Measurements from ENCODE around the gene ASPG. TPM values are rescaled to one million over a fixed set of nuclear protein-coding genes. Genes with fewer than 3 reads are reported as not detected.

Gene ASPG
- total RNA-seq, 1 experiment from 2014 or later, result 0.51 TPM

GRCh38 chr14:104094056-104094708 lies 8.7 kb downstream of the ASPG start:
- no peaks in the 10 kb centered on the region for H3K27me3 ChIP-seq
- no peak overlapping the region for H3K4me3 ChIP-seq
- peaks cover 25% of the 10 kb centered on the region for H3K4me1 ChIP-seq
- H3K36me3 ChIP-seq, result no peaks in the 10 kb centered on the region
- no peak overlapping the region for H3K27ac ChIP-seq
- DNase-seq, result no peak
- H3K9me3 ChIP-seq (replicated peaks), result 0 out of 2 replicates have a peak, but pooled peaks cover 4% of the 10 kb centered on the region

DNA sequence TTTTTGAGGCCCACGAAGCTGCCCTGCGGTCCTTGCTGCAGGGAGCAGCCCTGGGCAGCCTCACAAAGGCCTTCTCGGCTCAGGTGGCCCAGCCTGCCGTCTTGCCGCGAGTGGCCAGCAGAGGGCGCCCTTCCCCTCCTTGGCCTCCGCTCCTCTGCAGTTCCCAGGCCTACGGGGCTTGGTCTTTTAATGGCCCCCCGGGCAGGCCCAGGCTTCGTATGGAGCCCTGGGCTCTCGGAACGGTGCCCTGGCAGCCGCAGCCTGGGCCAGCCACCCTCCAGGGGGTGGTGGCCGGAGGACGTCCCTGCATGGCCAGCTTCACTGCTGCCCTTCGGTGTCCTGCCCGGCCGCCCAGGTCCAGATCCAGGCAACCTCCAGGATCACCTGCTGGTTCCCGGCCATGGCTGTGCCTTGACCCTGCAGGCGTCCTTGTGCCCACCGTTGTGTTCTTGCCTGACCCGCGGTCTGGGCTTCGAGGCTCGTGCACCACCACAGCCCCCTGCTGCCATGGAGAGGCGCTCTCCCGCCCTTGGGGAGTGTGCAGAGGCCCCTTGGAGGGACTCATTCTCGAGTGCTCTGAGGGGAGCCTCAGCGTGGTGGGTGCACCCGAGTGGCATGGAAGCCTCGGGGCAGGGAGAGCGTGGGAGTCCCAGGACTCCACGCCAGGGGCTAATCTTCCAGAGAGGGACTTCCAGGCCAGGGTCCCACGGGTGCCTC lies 9.4 kb downstream of the ASPG start:
- no peaks in the 10 kb centered on the region for H3K36me3 ChIP-seq
- peaks cover 32% of the 10 kb centered on the region for H3K4me1 ChIP-seq
- DNase-seq, result peak; percentile 62 to 78
- 0 out of 2 replicates have a peak, but pooled peaks cover 4% of the 10 kb centered on the region for H3K9me3 ChIP-seq (replicated peaks)
- no peak overlapping the region for H3K27ac ChIP-seq
- H3K4me3 ChIP-seq, result no peak overlapping the region
- no peaks in the 10 kb centered on the region for H3K27me3 ChIP-seq

- Histone ChIP-seq H3K27me3 (no peaks in the 10 kb centered on the region), H3K36me3 (no peaks in the 10 kb centered on the region), H3K27ac (no peak overlapping the region), H3K4me1 (peaks cover 28% of the 10 kb centered on the region), H3K4me3 (no peak overlapping the region), H3K9me3 (replicated peaks) (no peaks in the 10 kb centered on the region)
- DNase-seq, result no peak
Observed at GRCh38 chr14:104095426-104096310, 10.2 kb downstream of the ASPG start.

- no peak for DNase-seq
- no peaks in the 10 kb centered on the region for H3K36me3 ChIP-seq
- no peak overlapping the region for H3K27ac ChIP-seq
- no peaks in the 10 kb centered on the region for H3K9me3 ChIP-seq (replicated peaks)
- H3K4me3 ChIP-seq, result no peak overlapping the region
- peaks cover 23% of the 10 kb centered on the region for H3K4me1 ChIP-seq
- H3K27me3 ChIP-seq, result no peaks in the 10 kb centered on the region
Observed at GRCh38 chr14:104096318-104096717, 10.8 kb downstream of the ASPG start.

GRCh38 chr14:104096751-104097700 lies 11.5 kb downstream of the ASPG start:
- no peak overlapping the region for H3K27ac ChIP-seq
- no peak overlapping the region for H3K4me3 ChIP-seq
- no peaks in the 10 kb centered on the region for H3K27me3 ChIP-seq
- H3K9me3 ChIP-seq (replicated peaks), result no peaks in the 10 kb centered on the region
- H3K4me1 ChIP-seq, result peaks cover 19% of the 10 kb centered on the region
- H3K36me3 ChIP-seq, result no peaks in the 10 kb centered on the region
- DNase-seq, result no peak

GRCh38 chr14:104098272-104099095 lies 13.0 kb downstream of the ASPG start:
- H3K27me3 ChIP-seq, result peaks cover 2% of the 10 kb centered on the region; the same call in 1 of the 2 replicates
- DNase-seq, result no peak
- H3K36me3 ChIP-seq, result no peaks in the 10 kb centered on the region
- H3K4me3 ChIP-seq, result no peak overlapping the region
- H3K9me3 ChIP-seq (replicated peaks), result no peaks in the 10 kb centered on the region
- peaks cover 11% of the 10 kb centered on the region for H3K4me1 ChIP-seq
- no peak overlapping the region for H3K27ac ChIP-seq

- Histone ChIP-seq H3K36me3 (no peaks in the 10 kb centered on the region), H3K27ac (no peak overlapping the region; the same call in 1 of the 2 replicates), H3K9me3 (replicated peaks) (no peaks in the 10 kb centered on the region), H3K27me3 (peaks cover 9% of the 10 kb centered on the region; the same call in 1 of the 2 replicates), H3K4me3 (no peak overlapping the region), H3K4me1 (peaks cover 11% of the 10 kb centered on the region)
- peak; percentile 48 to 50 for DNase-seq
Observed at GRCh38 chr14:104099096-104100041, 13.9 kb downstream of the ASPG start.

DNA sequence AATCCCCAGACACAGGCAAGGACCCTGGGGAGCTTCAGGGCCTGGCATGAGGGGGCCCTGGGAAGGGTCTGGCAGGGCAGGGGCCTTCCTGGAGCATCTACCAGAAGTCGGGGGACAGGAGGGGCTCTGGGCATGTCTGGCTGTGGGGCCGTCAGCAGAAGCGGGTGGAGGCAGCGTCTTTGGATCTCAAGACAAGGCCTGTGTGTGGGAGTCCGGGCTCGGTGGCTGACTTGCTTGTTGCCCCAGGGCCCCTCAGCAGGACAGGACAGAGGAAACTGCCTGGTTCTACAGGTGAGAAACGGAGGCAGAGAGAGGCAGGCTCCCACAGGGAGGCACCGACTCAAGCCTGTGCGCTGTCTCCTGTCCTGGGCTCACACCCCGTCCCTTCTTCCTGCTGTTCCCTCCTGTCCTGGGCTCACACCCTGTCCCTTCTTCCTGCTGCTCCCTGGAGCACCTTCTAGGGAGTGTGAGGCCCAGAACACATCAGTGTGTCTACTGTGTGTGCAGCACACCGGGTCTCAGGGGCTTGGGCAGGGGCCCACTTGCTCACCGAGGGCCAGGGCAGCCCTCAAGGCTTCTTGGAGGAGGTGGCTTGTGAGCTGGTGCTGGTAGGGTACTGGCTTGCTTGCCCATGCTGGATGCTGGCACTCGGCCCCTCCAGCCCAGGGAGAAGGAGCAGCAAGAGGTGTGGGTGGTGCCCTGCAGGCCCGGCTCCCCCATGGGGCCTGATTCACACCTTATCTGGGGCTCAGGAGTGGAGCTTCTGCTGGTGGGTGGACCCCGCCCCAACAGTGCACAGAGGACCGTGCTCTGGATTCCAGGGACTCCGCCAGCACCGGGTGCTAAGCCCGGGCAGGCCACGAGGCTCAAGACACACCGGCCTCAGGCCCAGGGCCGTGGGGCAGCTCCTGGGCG lies 14.9 kb downstream of the ASPG start:
- H3K36me3 ChIP-seq, result no peaks in the 10 kb centered on the region
- no peak overlapping the region for H3K27ac ChIP-seq
- H3K27me3 ChIP-seq, result peaks cover 17% of the 10 kb centered on the region
- no peak for DNase-seq
- H3K4me1 ChIP-seq, result peaks cover 11% of the 10 kb centered on the region
- H3K4me3 ChIP-seq, result no peak overlapping the region
- no peaks in the 10 kb centered on the region for H3K9me3 ChIP-seq (replicated peaks)

DNA sequence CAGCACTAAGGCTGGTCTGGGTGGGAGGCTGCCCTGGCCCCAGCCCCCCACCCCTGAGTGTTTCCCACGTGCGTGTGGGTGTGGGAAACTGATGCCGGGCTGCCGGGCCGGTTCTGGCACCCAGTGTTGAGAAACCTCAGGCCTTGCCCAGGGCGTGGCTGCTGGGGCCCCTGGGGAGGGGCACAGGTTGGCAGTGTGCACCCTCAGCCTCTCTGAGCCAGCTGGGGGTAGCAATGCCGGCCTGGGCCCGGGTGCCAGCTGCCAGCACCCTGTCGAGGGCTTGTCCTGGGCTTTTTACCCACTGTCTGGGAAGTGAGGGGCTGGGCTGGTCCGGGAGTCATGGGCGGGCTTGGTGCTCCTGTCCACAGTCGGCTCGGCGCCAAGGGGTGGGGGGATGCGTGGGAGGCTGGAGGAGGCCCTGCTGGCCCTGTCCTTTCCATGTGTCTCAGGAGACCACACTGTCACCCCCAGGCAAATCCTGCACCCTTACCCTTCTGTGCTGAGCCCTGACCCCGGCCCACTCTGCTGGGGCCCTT lies 15.7 kb downstream of the ASPG start:
- H3K27me3 ChIP-seq, result peaks cover 17% of the 10 kb centered on the region
- H3K36me3 ChIP-seq, result no peaks in the 10 kb centered on the region
- DNase-seq, result no peak
- no peak overlapping the region for H3K4me3 ChIP-seq
- no peaks in the 10 kb centered on the region for H3K9me3 ChIP-seq (replicated peaks)
- no peak overlapping the region for H3K27ac ChIP-seq
- peaks cover 11% of the 10 kb centered on the region for H3K4me1 ChIP-seq

DNA sequence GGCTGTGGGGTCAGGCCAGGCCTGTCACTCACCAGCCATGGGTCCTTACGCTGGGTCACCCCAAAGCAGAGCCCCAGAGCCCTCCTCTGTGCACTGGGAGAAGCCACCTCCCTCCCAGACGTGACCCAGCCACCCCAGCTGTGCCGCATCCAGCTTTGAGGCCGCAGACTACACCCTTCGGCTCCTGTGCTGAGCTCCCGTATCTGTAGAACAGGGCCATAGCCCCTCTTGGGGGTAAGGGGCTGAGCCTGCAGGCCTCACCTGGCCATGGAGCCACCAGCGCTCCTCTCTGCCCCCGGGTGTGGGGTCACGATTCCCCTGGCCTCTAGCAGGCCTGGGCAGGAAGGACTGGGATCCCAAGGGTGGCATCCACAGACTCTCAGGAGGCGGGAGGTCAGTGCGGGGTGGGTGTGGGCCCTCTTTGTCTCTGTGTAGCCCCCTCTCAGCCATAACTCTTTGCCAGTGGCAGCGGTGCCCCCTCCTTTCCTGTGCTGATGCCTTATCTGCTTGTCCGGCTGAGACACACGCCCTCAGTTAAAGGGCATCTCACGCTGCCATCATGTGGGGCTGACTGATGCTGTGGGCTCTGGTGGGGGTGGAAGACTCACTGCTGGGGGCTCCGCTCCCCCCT lies 16.3 kb downstream of the ASPG start:
- Histone ChIP-seq H3K9me3 (replicated peaks) (no peaks in the 10 kb centered on the region), H3K4me1 (peaks cover 11% of the 10 kb centered on the region)
- DNase-seq, result no peak

DNA sequence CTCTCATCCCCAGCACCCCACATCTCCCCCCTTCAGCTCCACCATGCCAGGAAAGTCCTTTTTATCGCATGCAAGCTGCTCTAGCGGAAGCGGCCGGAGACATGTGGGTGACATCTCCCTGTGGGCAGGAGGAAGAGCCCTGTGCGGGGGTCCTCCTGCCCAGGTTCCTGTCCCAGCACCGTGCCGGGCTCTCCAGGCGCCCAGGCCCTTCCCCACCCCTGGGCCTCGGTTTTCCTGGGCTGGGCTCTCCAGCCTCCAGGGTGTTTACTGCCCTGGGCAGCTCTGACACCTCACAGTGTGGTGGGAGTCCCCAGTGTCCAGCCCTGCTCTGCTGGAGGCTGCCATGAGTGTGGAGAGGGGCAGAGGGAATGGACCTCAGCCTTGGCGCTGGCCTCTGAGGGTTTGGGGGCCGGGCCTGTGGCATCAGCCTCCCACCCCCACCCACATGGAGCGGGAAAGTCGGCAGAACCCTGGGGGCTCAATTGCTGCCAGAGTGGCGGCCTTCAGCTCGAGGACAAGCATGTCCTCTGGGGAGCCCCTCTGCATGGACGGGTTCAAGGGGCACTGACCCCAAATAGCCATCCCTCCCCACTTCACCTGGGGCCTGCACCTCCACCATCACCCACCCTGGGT lies 16.9 kb downstream of the ASPG start:
- H3K4me1 ChIP-seq, result peaks cover 11% of the 10 kb centered on the region

More for the DNA sequence above, 16.3 kb downstream of the ASPG start:
- peaks cover 17% of the 10 kb centered on the region for H3K27me3 ChIP-seq
- H3K4me3 ChIP-seq, result no peak overlapping the region
- no peaks in the 10 kb centered on the region for H3K36me3 ChIP-seq
- no peak overlapping the region for H3K27ac ChIP-seq

More for the DNA sequence above, 16.9 kb downstream of the ASPG start:
- Histone ChIP-seq H3K27ac (no peak overlapping the region), H3K9me3 (replicated peaks) (no peaks in the 10 kb centered on the region), H3K27me3 (peaks cover 20% of the 10 kb centered on the region), H3K4me3 (no peak overlapping the region), H3K36me3 (no peaks in the 10 kb centered on the region)
- DNase-seq, result no peak
